H1 (cell line): ENCODE results near the gene ZBP1. TPM values are rescaled to one million over a fixed set of nuclear protein-coding genes. Genes with fewer than 3 reads are reported as not detected.

Experiments
- CTCF ChIA-PET: fragments of 300-600 bp; sonication (Branson Sonifier 250); formaldehyde crosslinking; loops from one replicate; lab custom pipeline; 2021; ENCODE audit not compliant: partially characterized antibody; lab: Charles Lee
- POLR2A ChIA-PET: fragments of 300-600 bp; sonication (Branson Sonifier 250); formaldehyde crosslinking; loops from one replicate; lab custom pipeline; 2021; ENCODE audit warnings: inconsistent platforms; ENCODE audit not compliant: partially characterized antibody; lab: Charles Lee
- DNase-seq, 2 experiments: peaks; one replicate each; pipeline versions ENCODE4 v3.0.0 to v3.0.0-alpha.2; 2010 to 2022; ENCODE audit warnings: low spot score in 2 of 2, low read depth in 1 of 2, mixed read lengths in 1 of 2
- FAIRE-seq: peaks from 2 replicates; lab custom pipeline; 2011; peaks lifted over from hg19 to GRCh38; lab: Jason Lieb, UNC
- H2AFZ ChIP-seq: 2 replicates; pipeline ENCODE4 v1.8.1; 2012; ENCODE audit warnings: low read length, inconsistent platforms
- H2AK5ac ChIP-seq: 2 replicates; pipeline ENCODE4 v1.6.1; 2013; ENCODE audit warnings: low read depth, low read length
- H2BK120ac ChIP-seq: replicated peaks from 2 replicates; pipeline ENCODE3; 2013; ENCODE audit warnings: low read depth, low read length, inconsistent platforms
- H2BK12ac ChIP-seq: 2 replicates; pipeline ENCODE4 v1.6.1; 2013; ENCODE audit warnings: low read depth, low read length
- H2BK15ac ChIP-seq: 2 replicates; pipeline ENCODE4 v1.6.1; 2013; ENCODE audit warnings: low read length
- H2BK20ac ChIP-seq: 2 replicates; pipeline ENCODE4 v1.6.1; 2013; ENCODE audit warnings: low read length
- H2BK5ac ChIP-seq: 2 replicates; pipeline ENCODE4 v1.6.1; 2013; ENCODE audit warnings: low read depth, low read length
- H3K14ac ChIP-seq: 2 replicates; pipeline ENCODE4 v1.6.1; 2013; ENCODE audit warnings: inconsistent platforms; ENCODE audit not compliant: insufficient read length
- H3K18ac ChIP-seq: 2 replicates; pipeline ENCODE4 v1.6.1; 2013; ENCODE audit warnings: low read length; ENCODE audit errors: extremely low read depth
- H3K23ac ChIP-seq: 2 replicates; pipeline ENCODE4 v1.6.1; 2013; ENCODE audit warnings: inconsistent platforms; ENCODE audit not compliant: insufficient read length
- H3K23me2 ChIP-seq: 2 replicates; pipeline ENCODE4 v1.6.1; 2013; ENCODE audit warnings: low read depth, low read length
- H3K27ac ChIP-seq: 2 replicates; pipeline ENCODE4 v1.6.1; 2011; ENCODE audit warnings: low read depth, low read length, inconsistent platforms
- H3K27me3 ChIP-seq, 4 experiments: replicated peaks in 1 of 4; 1 replicate in 1 of 4; 2 replicates in 3 of 4; pipeline versions ENCODE4 v1.6.1 to v1.8.1; 2011 to 2013; ENCODE audit warnings: low read length in 3 of 4, mild to moderate bottlenecking in 3 of 4, inconsistent platforms in 2 of 4, mixed read lengths in 2 of 4, moderate library complexity in 1 of 4; ENCODE audit not compliant: control insufficient read depth in 3 of 4, insufficient read depth in 3 of 4; ENCODE audit errors: extremely low read depth in 1 of 4
- H3K36me3 ChIP-seq, 4 experiments: 2 replicates each; pipeline versions ENCODE4 v1.6.1 to v1.8.1; 2011 to 2013; ENCODE audit warnings: mild to moderate bottlenecking in 4 of 4, low read length in 3 of 4, moderate library complexity in 2 of 4, control low read depth in 1 of 4, inconsistent platforms in 1 of 4; ENCODE audit not compliant: insufficient read depth in 4 of 4, control insufficient read depth in 2 of 4
- H3K4ac ChIP-seq: replicated peaks from 2 replicates; pipeline ENCODE3; 2013; ENCODE audit warnings: low read length, low read depth, mixed read lengths, inconsistent platforms; ENCODE audit not compliant: insufficient read length
- H3K4me1 ChIP-seq, 4 experiments: replicated peaks in 1 of 4; 1 replicate in 1 of 4; 2 replicates in 3 of 4; pipeline versions ENCODE4 v1.6.1 to v1.8.1; 2011 to 2013; ENCODE audit warnings: low read length in 3 of 4, inconsistent platforms in 2 of 4, mixed read lengths in 1 of 4; ENCODE audit not compliant: insufficient read depth in 4 of 4, control insufficient read depth in 3 of 4
- H3K4me2 ChIP-seq, 2 experiments: 2 replicates each; pipeline versions ENCODE4 v1.6.1 to v1.8.1; 2011 to 2013; ENCODE audit warnings: low read depth in 2 of 2, low read length in 2 of 2, control low read depth in 1 of 2, inconsistent platforms in 1 of 2, mild to moderate bottlenecking in 1 of 2; ENCODE audit not compliant: insufficient read depth in 1 of 2
- H3K4me3 ChIP-seq, 4 experiments: fragments of 200-600, 300-600 bp in 1 of 4; sonication (generic), shearing (Covaris generic), sonication (Bioruptor Twin) in 1 of 4; 2 replicates each; pipeline versions ENCODE4 v1.5.1 to v1.8.1; 2011 to 2016; ENCODE audit warnings: low read length in 4 of 4, low read depth in 3 of 4, control low read depth in 2 of 4, inconsistent platforms in 2 of 4, mild to moderate bottlenecking in 2 of 4, mixed read lengths in 1 of 4, moderate library complexity in 1 of 4; ENCODE audit not compliant: insufficient read depth in 2 of 4; ENCODE audit errors: extremely low read depth in 1 of 4
- H3K56ac ChIP-seq: replicated peaks from 2 replicates; pipeline ENCODE3; 2013; ENCODE audit warnings: low read depth, mild to moderate bottlenecking, mixed read lengths, low read length, inconsistent platforms; ENCODE audit not compliant: insufficient read length
- H3K79me1 ChIP-seq: 2 replicates; pipeline ENCODE4 v1.6.1; 2013; ENCODE audit warnings: low read depth, low read length, control low read depth
- H3K79me2 ChIP-seq, 2 experiments: 2 replicates each; pipeline versions ENCODE4 v1.6.1 to v1.8.1; 2012 to 2013; ENCODE audit warnings: low read length in 2 of 2, mild to moderate bottlenecking in 2 of 2, inconsistent platforms in 1 of 2; ENCODE audit not compliant: insufficient read depth in 2 of 2, control insufficient read depth in 1 of 2
- H3K9ac ChIP-seq, 4 experiments: replicated peaks in 1 of 4; 1 replicate in 1 of 4; 2 replicates in 3 of 4; pipeline versions ENCODE4 v1.6.1 to v1.8.1; 2011 to 2013; ENCODE audit warnings: low read depth in 3 of 4, low read length in 3 of 4, control low read depth in 2 of 4, mild to moderate bottlenecking in 2 of 4, moderate library complexity in 2 of 4, inconsistent platforms in 1 of 4; ENCODE audit errors: extremely low read depth in 1 of 4
- H3K9me3 ChIP-seq, 2 experiments: 2 replicates each; pipeline versions ENCODE4 v1.6.1 to v1.8.1; 2012 to 2013; ENCODE audit warnings: mild to moderate bottlenecking in 2 of 2, moderate library complexity in 2 of 2, control low read depth in 1 of 2, inconsistent platforms in 1 of 2, low read depth in 1 of 2, low read length in 1 of 2, mixed read lengths in 1 of 2; ENCODE audit not compliant: insufficient read depth in 2 of 2
- H4K20me1 ChIP-seq, 2 experiments: replicated peaks in 1 of 2; 2 replicates each; pipeline versions ENCODE3 to v1.8.1; 2011 to 2013; ENCODE audit warnings: inconsistent platforms in 2 of 2, low read length in 2 of 2, mild to moderate bottlenecking in 1 of 2; ENCODE audit not compliant: insufficient read depth in 2 of 2, control insufficient read depth in 1 of 2
- H4K5ac ChIP-seq: 2 replicates; pipeline ENCODE4 v1.6.1; 2013; ENCODE audit warnings: low read length, low read depth, mixed read lengths, inconsistent platforms; ENCODE audit not compliant: insufficient read length
- H4K8ac ChIP-seq: 2 replicates; pipeline ENCODE4 v1.8.0; 2013; ENCODE audit warnings: mild to moderate bottlenecking, moderate library complexity, low read length, inconsistent platforms; ENCODE audit not compliant: insufficient read depth; ENCODE audit errors: extremely low read depth
- H4K91ac ChIP-seq: replicated peaks from 2 replicates; pipeline ENCODE3; 2013; ENCODE audit warnings: low read length, mixed read lengths, inconsistent platforms; ENCODE audit not compliant: insufficient read length
- BRCA1 ChIP-seq: IDR thresholded peaks from 2 replicates; pipeline ENCODE4 v1.6.1; 2012; ENCODE audit warnings: low read depth, low read length, improper control_type of control experiment
- CBX8 ChIP-seq: fragments of 300-800, 300-1000 bp; sonication (generic); IDR thresholded peaks from 2 replicates; pipeline ENCODE4 v1.7.1; 2016; ENCODE audit warnings: low read depth, low read length, borderline replicate concordance
- EZH2 ChIP-seq: fragments of 200-600 bp; sonication (generic); IDR thresholded peaks from 2 replicates; pipeline ENCODE4 v1.7.1; 2012; ENCODE audit warnings: low read depth, mild to moderate bottlenecking, moderate library complexity, low read length, inconsistent platforms; ENCODE audit not compliant: severe bottlenecking
- GTF2F1 ChIP-seq: IDR thresholded peaks from 2 replicates; pipeline ENCODE4 v1.6.1; 2012; ENCODE audit warnings: low read depth, low read length, improper control_type of control experiment, borderline replicate concordance
- JUN ChIP-seq: IDR thresholded peaks from 2 replicates; pipeline ENCODE4 v1.6.1; 2011; ENCODE audit warnings: low read depth, mild to moderate bottlenecking, improper control_type of control experiment, low read length
- MAX ChIP-seq: IDR thresholded peaks from 2 replicates; pipeline ENCODE4 v1.6.1; 2012; ENCODE audit warnings: inconsistent platforms
- POLR2A ChIP-seq, 2 experiments: IDR thresholded peaks; 1 replicate in 1 of 2; 2 replicates in 1 of 2; pipeline ENCODE4 v1.6.1; 2011; ENCODE audit warnings: low read depth in 2 of 2, low read length in 2 of 2, mild to moderate bottlenecking in 2 of 2; ENCODE audit errors: control extremely low read depth in 1 of 2
- SIRT6 ChIP-seq: IDR thresholded peaks from one replicate; pipeline ENCODE4 v1.7.1; 2012; ENCODE audit warnings: low read length, inconsistent platforms
- TAF1 ChIP-seq: IDR thresholded peaks from 2 replicates; pipeline ENCODE4 v1.6.1; 2011; ENCODE audit warnings: mild to moderate bottlenecking, low read depth, low read length
- ZNF274 ChIP-seq: IDR thresholded peaks from 2 replicates; pipeline ENCODE4 v1.7.0; 2012; ENCODE audit warnings: low read length, borderline replicate concordance; ENCODE audit errors: extremely low read depth
- WGBS, 2 experiments: shearing (Covaris generic) in 1 of 2; methylation state at CpG; one replicate each; pipeline versions ENCODE4 v1.1.6 to v1.1.7; 2013 to 2015; ENCODE audit warnings: low lambda C conversion rate in 2 of 2, mixed read lengths in 2 of 2, inconsistent platforms in 1 of 2, low coverage in 1 of 2, missing lambda C conversion rate in 1 of 2; ENCODE audit not compliant: insufficient replicate concordance in 2 of 2, insufficient coverage in 1 of 2, insufficient read length in 1 of 2; ENCODE audit errors: extremely low coverage in 1 of 2, missing lambda C conversion rate in 1 of 2; 5-methylcytosine and 5-hydroxymethylcytosine counted together
- polyA plus RNA-seq, 7 experiments: library from polyadenylated mRNA; depleted of rRNA in 3 of 7; stranded (reverse) in 5 of 7; unstranded in 2 of 7; fragments of >200 nt in 5 of 7; fragments of 200-250 nt in 2 of 7; gene quantifications; 1 replicate in 5 of 7; 2 replicates in 1 of 7; 4 replicates in 1 of 7; pipeline versions ENCODE4 v1.2.1 to v1.2.3, GENCODE V29; 2011 to 2013; ENCODE audit warnings: missing spikeins in 2 of 7, mixed read lengths in 2 of 7
- total RNA-seq: library from RNA; stranded (reverse); fragmentation: NEBNext Ultra II Directional; extraction: Animal tissue kit (Norgen Biotek cat#: 25700); gene quantifications from 2 replicates; pipeline ENCODE4 v1.2.1, GENCODE V29; 2021

Gene ZBP1
- total and polyA plus RNA-seq, 2 of the 8 experiments (the other 6 are each of a cell fraction or from before 2014, with no cell fraction given) = not detected

GRCh38 chr20:57615445-57615811, 4.8 kb downstream of the ZBP1 start:
- peak in 1 of 2 experiments; percentile 30 for DNase-seq
- Histone ChIP-seq H2BK15ac (no peak overlapping the region), H2AK5ac (no peak overlapping the region), H4K8ac (no peak overlapping the region), H3K9me3 (no peaks in the 10 kb centered on the region), H3K4ac (no peak overlapping the region), H3K79me2 (no peaks in the 10 kb centered on the region), H2AFZ (no peak overlapping the region), H3K56ac (no peak overlapping the region), H2BK20ac (no peak overlapping the region), H3K18ac (no peak overlapping the region), H3K14ac (no peak overlapping the region), H4K20me1 (no peaks in the 10 kb centered on the region), H2BK12ac (no peak overlapping the region), H3K79me1 (no peaks in the 10 kb centered on the region), H3K4me3 (no peak overlapping the region), H3K4me2 (no peak overlapping the region), H3K23me2 (no peaks in the 10 kb centered on the region), H3K36me3 (no peaks in the 10 kb centered on the region), H3K23ac (no peak overlapping the region), H2BK120ac (no peak overlapping the region), H3K4me1 (no peaks in the 10 kb centered on the region), H3K27me3 (no peaks in the 10 kb centered on the region), H3K9ac (no peak overlapping the region), H3K27ac (no peak overlapping the region), H4K91ac (no peak overlapping the region), H4K5ac (no peak overlapping the region), H2BK5ac (no peak overlapping the region)
- ChIA-PET POLR2A (no interaction called here), CTCF (interaction anchor here (0.7 to 2.1 kb wide), 6 partner anchors 39 to 593 kb away, joined by 3 to 6 read pairs (median 4); no protein-coding TSS in a partner anchor)
- whole genome bisulfite sequencing, 2 experiments = 84% methylated on average over 8 of the region's 8 CpGs; no CpG with 5 or more reads in 1 of the 2 experiments
- no peak for TF ChIP-seq TAF1
- TF ChIP-seq SIRT6 = no peak
- TF ChIP-seq CBX8 = no peak
- TF ChIP-seq JUN = no peak
- TF ChIP-seq MAX = no peak
- no peak for TF ChIP-seq BRCA1
- no peak for TF ChIP-seq GTF2F1
- TF ChIP-seq EZH2 = no peak
- TF ChIP-seq POLR2A (IDR thresholded peaks at IDR 0.05; ENCODE audit: control extremely low read depth in 1 of 2, low read depth in 2 of 2, low read length in 2 of 2) = no peak
- TF ChIP-seq ZNF274 = no peak
- FAIRE-seq = no peak
